ENCODE data around the gene COG5.

GRCh38 chr7:107538001-107538400, 25.7 kb downstream of the COG5 start:
- TF ChIP-seq RARB (CRISPR knock-in tag; IDR thresholded peaks at IDR 0.05) (no peak), ZNF565 (CRISPR knock-in tag; conservative IDR thresholded peaks at IDR 0.05; ENCODE audit: low read depth) (no peak), SNAI2 (CRISPR knock-in tag; IDR thresholded peaks at IDR 0.05) (no peak), ARNTL (CRISPR knock-in tag; IDR thresholded peaks at IDR 0.05; ENCODE audit: borderline replicate concordance, low read depth) (no peak), TSHZ2 (CRISPR knock-in tag; IDR thresholded peaks at IDR 0.05) (no peak), ZFP3 (CRISPR knock-in tag; IDR thresholded peaks at IDR 0.05) (no peak), PATZ1 (CRISPR knock-in tag; IDR thresholded peaks at IDR 0.05; ENCODE audit: borderline replicate concordance) (no peak), ZNF8 (CRISPR knock-in tag; IDR thresholded peaks at IDR 0.05) (no peak), ZNF70 (CRISPR knock-in tag; IDR thresholded peaks at IDR 0.05) (no peak), BACH2 (CRISPR knock-in tag; IDR thresholded peaks at IDR 0.05; ENCODE audit: borderline replicate concordance) (no peak), ESRRG (CRISPR knock-in tag; IDR thresholded peaks at IDR 0.05) (no peak), CREB5 (CRISPR knock-in tag; IDR thresholded peaks at IDR 0.05; ENCODE audit: low read depth) (no peak), ZFP30 (CRISPR knock-in tag; IDR thresholded peaks at IDR 0.05) (no peak), ISL1 (CRISPR knock-in tag; IDR thresholded peaks at IDR 0.05) (no peak)
